ENCODE results near the gene KAT2B. TPM values are rescaled to one million over a fixed set of nuclear protein-coding genes. Genes with fewer than 3 reads are reported as not detected.
"Not testable (repeated sequence)": the region's sequence is repeated elsewhere in the genome, so short reads cannot be mapped to it uniquely, and the experiment has no call there.

Gene KAT2B
- total RNA-seq, 4 donors from 2014 or later: 57.2 to 122 (median 74.9) TPM

- TF ChIP-seq POLR2A (IDR thresholded peaks at IDR 0.05): no peak
- TF ChIP-seq, protein P1, sequence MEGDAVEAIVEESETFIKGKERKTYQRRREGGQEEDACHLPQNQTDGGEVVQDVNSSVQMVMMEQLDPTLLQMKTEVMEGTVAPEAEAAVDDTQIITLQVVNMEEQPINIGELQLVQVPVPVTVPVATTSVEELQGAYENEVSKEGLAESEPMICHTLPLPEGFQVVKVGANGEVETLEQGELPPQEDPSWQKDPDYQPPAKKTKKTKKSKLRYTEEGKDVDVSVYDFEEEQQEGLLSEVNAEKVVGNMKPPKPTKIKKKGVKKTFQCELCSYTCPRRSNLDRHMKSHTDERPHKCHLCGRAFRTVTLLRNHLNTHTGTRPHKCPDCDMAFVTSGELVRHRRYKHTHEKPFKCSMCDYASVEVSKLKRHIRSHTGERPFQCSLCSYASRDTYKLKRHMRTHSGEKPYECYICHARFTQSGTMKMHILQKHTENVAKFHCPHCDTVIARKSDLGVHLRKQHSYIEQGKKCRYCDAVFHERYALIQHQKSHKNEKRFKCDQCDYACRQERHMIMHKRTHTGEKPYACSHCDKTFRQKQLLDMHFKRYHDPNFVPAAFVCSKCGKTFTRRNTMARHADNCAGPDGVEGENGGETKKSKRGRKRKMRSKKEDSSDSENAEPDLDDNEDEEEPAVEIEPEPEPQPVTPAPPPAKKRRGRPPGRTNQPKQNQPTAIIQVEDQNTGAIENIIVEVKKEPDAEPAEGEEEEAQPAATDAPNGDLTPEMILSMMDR (IDR thresholded peaks at IDR 0.05): no peak
- intact Hi-C loops (cut with DNase I): no loop called here
- DNase-seq: no peak
- Histone ChIP-seq H3K4me3 (replicated peaks in 1 of 3) (no peak overlapping the region), H3K9me3 (no peaks in the 10 kb centered on the region), H3K36me3 (no peaks in the 10 kb centered on the region), H3K27me3 (no peaks in the 10 kb centered on the region), H3K27ac (no peak overlapping the region), H3K4me1 (no peaks in the 10 kb centered on the region)
- WGBS, 2 donors: 81 to 89% methylated on average over 2 of the region's 2 CpGs
Observed at GRCh38 chr3:20008646-20009045, 31.6 kb upstream of the KAT2B start.

- Histone ChIP-seq H3K4me3 (replicated peaks in 1 of 3) (no peak within 1 kb of the TSS), H3K4me1 (no peaks in the 10 kb centered on the region), H3K27ac (no peak within 1 kb of the TSS), H3K9me3 (no peaks in the 10 kb centered on the region), H3K36me3 (no peaks in the 10 kb centered on the region), H3K27me3 (no peaks in the 10 kb centered on the region)
- no peak for DNase-seq
- intact Hi-C loops (cut with DNase I): no loop called here
- WGBS, 2 donors: 95 to 96% methylated on average over 4 of the region's 4 CpGs
- TF ChIP-seq, protein P1 (IDR thresholded peaks at IDR 0.05): no peak
Observed at GRCh38 chr3:20012164-20012563, 28.1 kb upstream of the KAT2B start, which contains the start of gene PP2D1. TSS of gene PP2D1 (minus strand) at chr3:20012264. CDS start at chr3:20012072, 192 bp downstream.

DNA sequence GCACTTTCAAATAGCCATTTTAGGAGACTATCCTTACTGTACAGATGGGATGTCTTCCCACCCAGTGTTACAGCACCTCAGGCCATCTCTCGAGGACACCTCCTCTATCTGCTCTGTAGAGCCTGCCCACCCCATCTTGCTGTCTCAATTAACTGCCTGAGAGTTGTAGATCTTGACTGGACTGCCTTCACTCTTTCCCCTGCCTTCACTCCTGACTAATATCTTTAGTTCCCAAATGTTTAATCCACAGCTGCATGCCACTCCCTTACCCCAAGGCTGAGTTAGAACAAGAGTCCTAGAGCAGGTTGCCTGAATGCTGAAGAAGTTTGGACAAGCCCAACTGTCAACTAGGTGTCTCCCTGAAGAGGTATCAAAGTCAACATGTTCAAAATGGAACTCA is 26.9 kb upstream of the KAT2B start:
- DNase-seq: no peak
- Histone ChIP-seq H3K27me3 (no peaks in the 10 kb centered on the region), H3K36me3 (no peaks in the 10 kb centered on the region), H3K27ac (no peak overlapping the region), H3K4me3 (replicated peaks in 1 of 3) (no peak overlapping the region), H3K4me1 (no peaks in the 10 kb centered on the region), H3K9me3 (no peaks in the 10 kb centered on the region)
- 95% methylated on average over 1 of the region's 1 CpG for WGBS, 2 donors
- TF ChIP-seq, protein P1 (IDR thresholded peaks at IDR 0.05): no peak
- no peak for TF ChIP-seq POLR2A (IDR thresholded peaks at IDR 0.05)
- intact Hi-C loops (cut with DNase I): no loop called here

GRCh38 chr3:20015525-20015924 is 24.7 kb upstream of the KAT2B start:
- intact Hi-C loops (cut with DNase I): no loop called here
- WGBS, 2 donors: 96 to 97% methylated on average over 1 of the region's 1 CpG

GRCh38 chr3:20016076-20016475 is 24.2 kb upstream of the KAT2B start:
- DNase-seq; H3K4me3 ChIP-seq (replicated peaks in 1 of 3); H3K9me3 ChIP-seq; H3K4me1 ChIP-seq; intact Hi-C loops (cut with DNase I); H3K27me3 ChIP-seq; H3K27ac ChIP-seq; H3K36me3 ChIP-seq: not testable (repeated sequence)
- WGBS, 2 donors: 94 to 96% methylated on average over 3 of the region's 3 CpGs

More at GRCh38 chr3:20015525-20015924, 24.7 kb upstream of the KAT2B start:
- Histone ChIP-seq H3K9me3 (no peaks in the 10 kb centered on the region), H3K27ac (no peak overlapping the region), H3K27me3 (no peaks in the 10 kb centered on the region), H3K4me3 (replicated peaks in 1 of 3) (no peak overlapping the region), H3K4me1 (no peaks in the 10 kb centered on the region), H3K36me3 (no peaks in the 10 kb centered on the region)
- no peak for TF ChIP-seq POLR2A (IDR thresholded peaks at IDR 0.05)
- TF ChIP-seq, protein P1 (IDR thresholded peaks at IDR 0.05): no peak
- no peak for DNase-seq

Data from thyroid gland (tissue), 4 donors.